K562 (cell line): ENCODE results near the gene ZNHIT3. TPM values are rescaled to one million over a fixed set of nuclear protein-coding genes. Genes with fewer than 3 reads are reported as not detected.

Experiments used
- DDX20 ChIP-seq: fragments of 450-650 bp; IDR thresholded peaks from 2 replicates; pipeline ENCODE4 v1.6.1; 2016; ENCODE audit warnings: missing genetic modification characterization, low read depth, mild to moderate bottlenecking, missing compliant biosample characterization, moderate library complexity
- YY1 ChIP-seq, 3 experiments: IDR thresholded peaks; 2 replicates each; pipeline ENCODE4 v1.6.1; 2011; ENCODE audit warnings: low read length in 2 of 3, mild to moderate bottlenecking in 2 of 3, moderate library complexity in 2 of 3, borderline replicate concordance in 1 of 3, control low read depth in 1 of 3, low read depth in 1 of 3; ENCODE audit not compliant: insufficient read depth in 3 of 3, insufficient replicate concordance in 2 of 3, control insufficient read depth in 1 of 3, insufficient read length in 1 of 3; ENCODE audit errors: extremely low read depth in 1 of 3
- ZNF140 ChIP-seq: fragments of 250-450 bp; sonication (Bioruptor Pico); IDR thresholded peaks from 2 replicates; pipeline ENCODE4 v1.8.0; 2021; ENCODE audit warnings: moderate library complexity, mild to moderate bottlenecking, inconsistent platforms
- ZNF384 ChIP-seq: IDR thresholded peaks from 2 replicates; pipeline ENCODE4 v1.6.1; 2012; ENCODE audit warnings: low read depth, low read length, improper control_type of control experiment
- polyA plus RNA-seq, 8 experiments: library from polyadenylated mRNA; depleted of rRNA in 4 of 8; stranded (reverse) in 5 of 8; unstranded in 3 of 8; fragments of >200 nt; fragmentation: Nextera tagmentation in 2 of 8; fragmentation: Illumina TruSeq in 1 of 8; extraction: Ambion mirVana in 2 of 8; extraction: Trizol in 1 of 8; gene quantifications; 2 replicates each; pipeline versions ENCODE4 v1.2.1 to v1.2.3, GENCODE V29; 2011 to 2014; ENCODE audit warnings: inconsistent platforms in 1 of 8, missing spikeins in 1 of 8
- total RNA-seq, 7 experiments: library from RNA; depleted of rRNA in 6 of 7; stranded (reverse); fragments of >200 nt in 6 of 7; fragmentation: Illumina TruSeq in 2 of 7; extraction: Trizol in 2 of 7; gene quantifications; 2 replicates each; pipeline versions ENCODE4 v1.2.1 to v1.2.3, GENCODE V29; 2011 to 2021; ENCODE audit warnings: low replicate concordance in 1 of 7
- TF ChIP-seq, protein P1 (sequence below), 2 experiments: fragments of 450-650 bp; IDR thresholded peaks; 2 replicates each; pipeline ENCODE4 v1.6.1; 2018; ENCODE audit warnings: mild to moderate bottlenecking in 2 of 2, low read depth in 1 of 2; ENCODE audit not compliant: partially characterized antibody in 2 of 2
- TF ChIP-seq, protein P2 (sequence below): fragments of 450-650 bp; IDR thresholded peaks from 2 replicates; pipeline ENCODE4 v1.6.1; 2018; ENCODE audit not compliant: partially characterized antibody
- TF ChIP-seq, protein P3 (sequence below): sonication (generic); formaldehyde crosslinking; IDR thresholded peaks from 2 replicates; pipeline ENCODE4 v1.9.0; 2022; ENCODE audit warnings: mild to moderate bottlenecking, missing genetic modification reagents

The ZNHIT3 gene
- total and polyA plus RNA-seq, 9 of the 15 experiments (the other 6 are each of a cell fraction or from before 2014, with no cell fraction given), result 45.0 to 300 (median 88.4) TPM

DNA sequence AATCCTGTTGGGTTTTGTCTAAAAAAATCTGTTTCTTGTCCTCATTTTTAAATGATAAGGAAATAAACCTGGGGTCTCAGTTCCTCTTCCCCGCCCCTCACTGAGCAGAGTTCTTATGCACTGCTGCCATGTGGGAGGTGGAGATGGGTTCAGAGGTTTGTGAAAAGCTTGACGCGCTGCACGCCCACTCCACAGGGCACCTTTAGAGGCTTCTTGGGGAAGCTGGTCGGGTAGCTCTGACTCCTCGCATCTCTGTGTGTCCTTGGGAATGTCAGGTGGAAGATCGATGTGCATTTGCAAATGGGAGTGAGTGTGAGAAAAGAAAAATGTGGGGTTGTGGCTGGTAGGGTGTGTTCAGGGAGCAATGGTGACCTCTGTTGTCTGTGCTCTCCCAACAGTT is 4.7 kb upstream of the ZNHIT3 start (continued):
- TF ChIP-seq, protein P1, sequence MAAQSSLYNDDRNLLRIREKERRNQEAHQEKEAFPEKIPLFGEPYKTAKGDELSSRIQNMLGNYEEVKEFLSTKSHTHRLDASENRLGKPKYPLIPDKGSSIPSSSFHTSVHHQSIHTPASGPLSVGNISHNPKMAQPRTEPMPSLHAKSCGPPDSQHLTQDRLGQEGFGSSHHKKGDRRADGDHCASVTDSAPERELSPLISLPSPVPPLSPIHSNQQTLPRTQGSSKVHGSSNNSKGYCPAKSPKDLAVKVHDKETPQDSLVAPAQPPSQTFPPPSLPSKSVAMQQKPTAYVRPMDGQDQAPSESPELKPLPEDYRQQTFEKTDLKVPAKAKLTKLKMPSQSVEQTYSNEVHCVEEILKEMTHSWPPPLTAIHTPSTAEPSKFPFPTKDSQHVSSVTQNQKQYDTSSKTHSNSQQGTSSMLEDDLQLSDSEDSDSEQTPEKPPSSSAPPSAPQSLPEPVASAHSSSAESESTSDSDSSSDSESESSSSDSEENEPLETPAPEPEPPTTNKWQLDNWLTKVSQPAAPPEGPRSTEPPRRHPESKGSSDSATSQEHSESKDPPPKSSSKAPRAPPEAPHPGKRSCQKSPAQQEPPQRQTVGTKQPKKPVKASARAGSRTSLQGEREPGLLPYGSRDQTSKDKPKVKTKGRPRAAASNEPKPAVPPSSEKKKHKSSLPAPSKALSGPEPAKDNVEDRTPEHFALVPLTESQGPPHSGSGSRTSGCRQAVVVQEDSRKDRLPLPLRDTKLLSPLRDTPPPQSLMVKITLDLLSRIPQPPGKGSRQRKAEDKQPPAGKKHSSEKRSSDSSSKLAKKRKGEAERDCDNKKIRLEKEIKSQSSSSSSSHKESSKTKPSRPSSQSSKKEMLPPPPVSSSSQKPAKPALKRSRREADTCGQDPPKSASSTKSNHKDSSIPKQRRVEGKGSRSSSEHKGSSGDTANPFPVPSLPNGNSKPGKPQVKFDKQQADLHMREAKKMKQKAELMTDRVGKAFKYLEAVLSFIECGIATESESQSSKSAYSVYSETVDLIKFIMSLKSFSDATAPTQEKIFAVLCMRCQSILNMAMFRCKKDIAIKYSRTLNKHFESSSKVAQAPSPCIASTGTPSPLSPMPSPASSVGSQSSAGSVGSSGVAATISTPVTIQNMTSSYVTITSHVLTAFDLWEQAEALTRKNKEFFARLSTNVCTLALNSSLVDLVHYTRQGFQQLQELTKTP (IDR thresholded peaks at IDR 0.05; ENCODE audit: low read depth in 1 of 2, partially characterized antibody in 2 of 2), result no peak
- TF ChIP-seq DDX20 (tag) (no peak), YY1 (IDR thresholded peaks at IDR 0.05; ENCODE audit: borderline replicate concordance in 1 of 3, control insufficient read depth in 1 of 3, extremely low read depth in 1 of 3, insufficient read depth in 3 of 3, insufficient read length in 1 of 3, insufficient replicate concordance in 2 of 3, low read depth in 1 of 3, low read length in 2 of 3) (no peak), ZNF140 (CRISPR knock-in tag) (no peak), ZNF384 (no peak)
- TF ChIP-seq, protein P2, sequence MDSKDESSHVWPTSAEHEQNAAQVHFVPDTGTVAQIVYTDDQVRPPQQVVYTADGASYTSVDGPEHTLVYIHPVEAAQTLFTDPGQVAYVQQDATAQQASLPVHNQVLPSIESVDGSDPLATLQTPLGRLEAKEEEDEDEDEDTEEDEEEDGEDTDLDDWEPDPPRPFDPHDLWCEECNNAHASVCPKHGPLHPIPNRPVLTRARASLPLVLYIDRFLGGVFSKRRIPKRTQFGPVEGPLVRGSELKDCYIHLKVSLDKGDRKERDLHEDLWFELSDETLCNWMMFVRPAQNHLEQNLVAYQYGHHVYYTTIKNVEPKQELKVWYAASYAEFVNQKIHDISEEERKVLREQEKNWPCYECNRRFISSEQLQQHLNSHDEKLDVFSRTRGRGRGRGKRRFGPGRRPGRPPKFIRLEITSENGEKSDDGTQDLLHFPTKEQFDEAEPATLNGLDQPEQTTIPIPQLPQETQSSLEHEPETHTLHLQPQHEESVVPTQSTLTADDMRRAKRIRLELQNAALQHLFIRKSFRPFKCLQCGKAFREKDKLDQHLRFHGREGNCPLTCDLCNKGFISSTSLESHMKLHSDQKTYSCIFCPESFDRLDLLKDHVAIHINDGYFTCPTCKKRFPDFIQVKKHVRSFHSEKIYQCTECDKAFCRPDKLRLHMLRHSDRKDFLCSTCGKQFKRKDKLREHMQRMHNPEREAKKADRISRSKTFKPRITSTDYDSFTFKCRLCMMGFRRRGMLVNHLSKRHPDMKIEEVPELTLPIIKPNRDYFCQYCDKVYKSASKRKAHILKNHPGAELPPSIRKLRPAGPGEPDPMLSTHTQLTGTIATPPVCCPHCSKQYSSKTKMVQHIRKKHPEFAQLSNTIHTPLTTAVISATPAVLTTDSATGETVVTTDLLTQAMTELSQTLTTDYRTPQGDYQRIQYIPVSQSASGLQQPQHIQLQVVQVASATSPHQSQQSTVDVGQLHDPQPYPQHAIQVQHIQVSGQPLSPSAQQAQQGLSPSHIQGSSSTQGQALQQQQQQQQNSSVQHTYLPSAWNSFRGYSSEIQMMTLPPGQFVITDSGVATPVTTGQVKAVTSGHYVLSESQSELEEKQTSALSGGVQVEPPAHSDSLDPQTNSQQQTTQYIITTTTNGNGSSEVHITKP, result no peak
- TF ChIP-seq, protein P3, sequence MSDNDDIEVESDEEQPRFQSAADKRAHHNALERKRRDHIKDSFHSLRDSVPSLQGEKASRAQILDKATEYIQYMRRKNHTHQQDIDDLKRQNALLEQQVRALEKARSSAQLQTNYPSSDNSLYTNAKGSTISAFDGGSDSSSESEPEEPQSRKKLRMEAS, result no peak
